ENCODE data around the gene LBH.

GRCh38 chr2:30229596-30229995, 1.7 kb upstream of the LBH start:
- TF ChIP-seq, protein P1, sequence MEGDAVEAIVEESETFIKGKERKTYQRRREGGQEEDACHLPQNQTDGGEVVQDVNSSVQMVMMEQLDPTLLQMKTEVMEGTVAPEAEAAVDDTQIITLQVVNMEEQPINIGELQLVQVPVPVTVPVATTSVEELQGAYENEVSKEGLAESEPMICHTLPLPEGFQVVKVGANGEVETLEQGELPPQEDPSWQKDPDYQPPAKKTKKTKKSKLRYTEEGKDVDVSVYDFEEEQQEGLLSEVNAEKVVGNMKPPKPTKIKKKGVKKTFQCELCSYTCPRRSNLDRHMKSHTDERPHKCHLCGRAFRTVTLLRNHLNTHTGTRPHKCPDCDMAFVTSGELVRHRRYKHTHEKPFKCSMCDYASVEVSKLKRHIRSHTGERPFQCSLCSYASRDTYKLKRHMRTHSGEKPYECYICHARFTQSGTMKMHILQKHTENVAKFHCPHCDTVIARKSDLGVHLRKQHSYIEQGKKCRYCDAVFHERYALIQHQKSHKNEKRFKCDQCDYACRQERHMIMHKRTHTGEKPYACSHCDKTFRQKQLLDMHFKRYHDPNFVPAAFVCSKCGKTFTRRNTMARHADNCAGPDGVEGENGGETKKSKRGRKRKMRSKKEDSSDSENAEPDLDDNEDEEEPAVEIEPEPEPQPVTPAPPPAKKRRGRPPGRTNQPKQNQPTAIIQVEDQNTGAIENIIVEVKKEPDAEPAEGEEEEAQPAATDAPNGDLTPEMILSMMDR (IDR thresholded peaks at IDR 0.05 in 2 of 3, conservative IDR thresholded peaks at IDR 0.05 in 1 of 3; ENCODE audit: borderline replicate concordance in 1 of 3, insufficient read depth in 1 of 3, low read depth in 2 of 3, low read length in 2 of 3): no peak
- TF ChIP-seq EZH2phosphoT487 (IDR thresholded peaks at IDR 0.05; ENCODE audit: borderline replicate concordance) (no peak), MAX (IDR thresholded peaks at IDR 0.05) (no peak), POLR2A (IDR thresholded peaks at IDR 0.05; ENCODE audit: borderline replicate concordance, extremely low read depth, insufficient read depth, insufficient read length) (no peak), CEBPB (IDR thresholded peaks at IDR 0.05; ENCODE audit: low read depth) (no peak)
